Measurements from ENCODE around the gene SLC6A3.
"Not testable (repeated sequence)": the region's sequence is repeated elsewhere in the genome, so short reads cannot be mapped to it uniquely, and the experiment has no call there.

SLC6A3 gene

DNA sequence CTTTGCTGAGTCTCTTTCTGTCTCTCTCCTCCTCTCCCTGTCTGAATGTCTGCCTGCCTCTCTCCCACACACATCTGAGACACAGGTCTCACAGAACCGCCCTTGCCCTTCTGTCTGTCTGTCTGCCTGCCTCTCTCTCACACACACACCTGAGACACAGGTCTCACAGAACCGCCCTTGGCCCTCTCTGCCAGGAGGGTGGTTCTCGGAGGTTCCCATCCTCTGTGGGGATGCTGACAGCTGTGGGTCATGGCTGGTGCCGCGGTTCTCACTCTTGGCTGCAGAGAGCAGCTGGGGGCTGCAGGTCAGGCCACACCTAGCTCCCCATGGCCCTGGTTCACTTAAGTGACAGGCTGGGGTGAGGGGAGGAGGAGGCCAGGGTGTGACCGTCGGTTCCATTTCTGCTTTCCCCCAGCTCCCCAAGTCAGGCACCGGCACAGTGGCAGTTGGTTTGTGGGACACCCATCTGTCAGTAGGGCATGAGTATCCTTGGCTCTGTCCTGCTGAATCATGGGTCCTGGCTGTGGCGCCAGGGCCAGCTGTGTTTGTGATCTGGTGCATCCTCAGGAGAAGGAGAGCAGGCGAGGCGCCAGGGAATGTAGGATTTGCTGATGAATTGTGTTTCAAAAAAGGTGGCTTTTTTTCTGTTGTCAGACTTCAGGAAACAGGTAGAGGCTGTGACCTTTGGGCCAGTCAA, 58.0 kb downstream of the SLC6A3 start:
- no peak for DNase-seq (ENCODE audit: low read depth)

DNA sequence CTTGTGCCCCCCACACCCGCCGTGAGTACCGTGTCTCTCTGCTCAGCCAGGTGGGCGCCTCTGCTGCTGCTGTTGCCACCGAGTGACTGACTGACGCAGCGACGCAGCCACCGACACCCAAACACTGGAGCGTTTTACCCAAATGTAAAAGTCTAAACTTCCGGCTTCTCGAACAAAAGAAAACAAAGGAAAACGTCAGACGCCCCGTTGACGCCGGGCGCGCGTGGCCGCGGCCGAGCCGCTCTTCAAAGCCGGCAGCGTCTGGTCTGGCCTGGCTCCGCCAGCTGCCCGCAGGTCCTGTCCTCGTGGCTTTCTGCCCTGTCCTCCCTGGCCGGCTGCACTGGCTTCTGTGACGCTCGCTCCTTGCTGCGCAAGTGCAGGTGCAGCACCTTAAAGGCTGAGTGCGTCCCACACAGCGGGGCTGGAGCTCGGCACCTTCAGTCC, 58.9 kb downstream of the SLC6A3 start:
- peak; percentile 43 for DNase-seq (ENCODE audit: low read depth)

DNA sequence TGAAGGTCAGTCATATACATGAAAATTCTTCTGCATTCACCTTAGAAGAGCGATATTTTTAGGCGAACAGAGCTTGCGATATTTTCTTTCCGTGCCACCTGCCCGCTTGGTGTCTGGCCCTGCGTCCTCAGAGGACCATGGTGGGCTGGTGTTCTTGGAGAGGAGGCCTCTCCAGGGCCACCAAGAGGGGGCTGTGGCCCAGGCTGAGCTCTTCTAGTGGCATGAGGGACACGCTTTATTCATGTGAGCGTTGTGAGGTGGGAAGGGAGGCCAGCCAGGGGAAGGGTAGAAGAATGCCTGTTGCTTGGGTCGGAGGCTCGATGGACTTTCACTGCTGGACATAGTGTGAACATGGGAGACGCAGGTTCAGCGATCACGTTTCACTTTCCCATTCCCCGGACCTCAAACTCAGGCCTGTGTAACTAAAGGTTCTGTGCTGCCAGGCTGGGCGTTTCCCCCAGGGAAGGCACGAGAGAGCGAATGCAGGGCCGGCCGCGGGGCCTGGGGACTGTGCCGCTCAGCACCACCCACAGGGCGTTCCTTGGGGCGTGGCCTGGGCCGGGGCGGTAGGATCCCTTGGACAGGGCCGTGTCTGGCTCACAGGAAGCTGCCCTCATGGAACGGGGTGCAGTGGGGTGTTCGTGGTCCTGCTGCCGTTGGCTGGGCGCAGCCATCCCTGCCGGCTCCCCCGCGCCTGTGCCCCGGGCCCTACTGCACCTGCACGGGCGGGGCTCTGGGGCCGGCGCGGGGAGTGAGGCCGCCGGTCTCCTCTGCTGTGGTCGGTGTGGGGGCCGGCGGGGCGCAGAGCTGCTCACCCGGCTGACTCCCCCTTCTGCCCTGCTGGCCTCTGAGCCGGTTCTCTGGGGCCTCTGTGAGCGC, 59.6 kb downstream of the SLC6A3 start:
- peak; percentile 66 for DNase-seq (ENCODE audit: low read depth)

DNA sequence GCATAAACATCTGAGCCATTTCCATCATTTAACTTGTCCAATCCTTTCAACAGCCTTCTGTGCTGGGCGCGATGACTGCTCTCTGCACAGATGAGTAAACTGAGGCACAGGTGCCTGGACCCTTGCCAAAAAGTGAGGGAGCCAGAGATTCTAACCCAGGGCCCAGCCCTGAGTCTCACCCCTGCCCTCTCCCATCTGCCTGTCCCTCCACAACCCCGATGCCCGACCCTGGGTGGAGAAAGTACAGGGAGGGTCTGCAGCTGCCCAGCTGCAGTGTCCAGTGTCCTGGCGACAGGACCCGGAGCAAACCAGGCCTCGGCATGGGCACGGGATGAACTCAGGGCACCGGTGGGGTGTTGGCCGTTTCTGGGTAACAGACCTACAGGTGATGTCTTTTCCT, 60.7 kb downstream of the SLC6A3 start:
- DNase-seq (ENCODE audit: low read depth), result no peak

DNA sequence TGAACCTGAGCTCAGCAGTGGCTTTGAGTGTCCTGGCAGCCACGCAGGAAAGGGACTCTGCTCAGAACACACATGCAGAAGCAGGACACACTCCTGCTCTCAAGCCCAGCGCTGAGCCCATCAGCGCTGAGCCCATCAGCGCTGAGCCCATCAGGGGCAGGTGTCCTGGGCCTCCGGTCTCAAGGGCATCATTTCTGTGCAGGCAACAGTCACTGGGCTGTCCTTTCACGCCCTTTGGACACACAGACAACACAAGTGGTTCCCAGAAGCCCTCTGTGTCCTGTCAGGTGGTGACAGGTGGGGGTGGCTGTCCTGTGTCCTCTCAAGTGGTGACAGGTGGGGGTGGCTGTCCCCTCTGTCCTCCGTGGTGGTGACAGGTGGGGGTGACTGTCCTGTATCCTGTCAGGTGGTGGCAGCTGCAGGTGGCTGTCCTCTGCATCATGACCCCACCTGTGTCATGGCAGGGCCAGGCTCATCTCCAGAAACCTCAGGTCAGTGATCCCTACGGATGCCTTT, 61.3 kb downstream of the SLC6A3 start:
- DNase-seq (ENCODE audit: low read depth), result no peak

DNA sequence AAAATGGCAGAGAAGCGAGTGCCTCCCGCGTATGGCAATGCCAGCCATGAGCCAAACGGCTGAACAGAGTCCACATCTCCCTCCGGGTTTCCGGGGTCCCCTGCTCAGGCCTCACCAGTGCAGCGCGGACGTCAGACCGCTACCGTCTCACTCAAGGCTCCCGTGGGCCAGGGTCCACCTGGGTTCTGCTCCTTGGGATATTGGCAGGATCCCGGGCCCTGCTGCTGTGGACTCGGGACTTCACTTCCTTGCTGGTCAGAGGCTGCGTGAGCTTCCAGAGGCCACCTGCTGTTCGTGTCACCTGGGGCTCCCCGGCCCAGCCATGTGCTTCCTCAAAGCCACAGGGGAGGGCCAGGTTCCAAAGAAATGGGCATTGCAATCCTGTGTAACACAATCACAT, 61.9 kb downstream of the SLC6A3 start:
- DNase-seq (ENCODE audit: low read depth), result no peak

DNA sequence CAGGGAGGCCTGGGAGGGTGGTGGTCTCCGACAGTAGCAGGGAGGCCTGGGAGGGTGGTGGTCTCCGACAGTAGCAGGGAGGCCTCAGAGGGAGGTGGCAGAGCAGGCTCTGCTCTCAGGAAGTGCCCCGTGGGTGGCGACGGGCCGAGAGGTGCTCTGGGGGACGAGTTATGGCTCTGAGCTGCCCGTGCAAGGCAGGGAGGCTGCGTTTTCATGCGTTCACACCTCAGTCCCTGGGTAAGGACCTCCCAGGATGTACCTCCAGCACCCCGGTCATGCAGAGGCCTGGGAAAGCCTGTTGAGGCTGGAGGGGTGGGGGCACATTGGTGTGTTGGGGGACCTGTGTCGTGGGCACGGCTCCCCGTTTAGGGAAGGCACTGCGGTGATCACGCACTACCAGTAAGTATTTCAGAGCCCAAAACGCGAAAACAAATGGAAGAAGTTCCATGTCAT, 63.0 kb downstream of the SLC6A3 start:
- no peak for DNase-seq (ENCODE audit: low read depth)

DNA sequence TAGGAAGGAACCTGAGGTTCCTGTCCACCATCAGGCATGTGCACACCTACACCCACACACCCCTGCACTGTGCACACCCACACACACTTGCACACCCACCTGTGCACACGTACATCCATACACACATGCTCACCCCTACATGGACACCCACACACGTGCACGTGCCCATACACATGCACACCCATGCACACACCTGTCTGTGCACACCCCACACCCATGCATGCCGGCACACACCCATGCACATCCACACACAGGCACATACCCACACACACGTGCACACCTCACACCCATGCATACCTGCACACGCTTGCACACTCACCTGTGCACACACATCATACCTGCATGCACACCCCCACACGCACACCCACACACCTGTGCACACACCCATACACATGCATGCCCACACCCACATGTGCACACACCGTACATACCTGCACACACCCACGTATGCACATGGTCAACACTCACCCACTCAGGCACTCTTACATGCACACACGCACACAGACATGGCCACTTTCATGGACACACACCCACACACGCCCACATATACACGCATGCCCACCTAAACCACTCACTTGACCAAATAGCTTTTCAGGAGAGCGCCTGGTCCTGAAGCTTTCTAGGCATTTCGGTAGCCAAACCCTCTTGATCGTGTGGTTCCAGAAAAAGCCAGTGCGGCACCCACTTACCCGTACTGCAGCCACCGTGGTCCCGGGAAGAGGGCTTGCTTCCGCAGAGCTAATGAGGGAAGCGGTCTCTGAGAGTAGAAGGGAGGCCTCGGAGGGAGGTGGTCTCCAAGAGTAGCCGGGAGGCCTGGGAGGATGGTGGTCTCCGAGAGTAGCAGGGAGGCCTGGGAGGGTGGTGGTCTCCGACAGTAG, 63.6 kb downstream of the SLC6A3 start:
- DNase-seq (ENCODE audit: low read depth), result no peak

DNA sequence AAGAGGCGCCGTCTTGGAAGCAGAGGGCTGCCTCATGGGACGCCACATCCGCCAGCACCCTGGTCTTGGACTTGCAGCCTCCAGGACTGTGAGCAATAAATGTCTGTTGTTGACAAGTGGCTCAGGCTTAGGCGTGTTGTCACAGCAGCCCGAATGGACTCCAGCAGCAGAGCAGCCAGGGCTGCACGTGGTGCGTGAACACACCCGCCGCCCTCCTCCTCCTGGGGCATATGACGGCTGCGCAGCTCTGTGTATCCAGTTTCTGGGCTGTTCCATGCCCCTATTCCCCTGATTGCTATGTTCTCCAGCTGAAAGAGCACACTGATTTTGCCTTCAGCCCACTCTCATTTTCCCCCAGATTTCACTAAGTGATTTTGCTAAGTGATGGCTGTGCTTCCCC, 64.3 kb downstream of the SLC6A3 start:
- DNase-seq (ENCODE audit: low read depth), result no peak

DNA sequence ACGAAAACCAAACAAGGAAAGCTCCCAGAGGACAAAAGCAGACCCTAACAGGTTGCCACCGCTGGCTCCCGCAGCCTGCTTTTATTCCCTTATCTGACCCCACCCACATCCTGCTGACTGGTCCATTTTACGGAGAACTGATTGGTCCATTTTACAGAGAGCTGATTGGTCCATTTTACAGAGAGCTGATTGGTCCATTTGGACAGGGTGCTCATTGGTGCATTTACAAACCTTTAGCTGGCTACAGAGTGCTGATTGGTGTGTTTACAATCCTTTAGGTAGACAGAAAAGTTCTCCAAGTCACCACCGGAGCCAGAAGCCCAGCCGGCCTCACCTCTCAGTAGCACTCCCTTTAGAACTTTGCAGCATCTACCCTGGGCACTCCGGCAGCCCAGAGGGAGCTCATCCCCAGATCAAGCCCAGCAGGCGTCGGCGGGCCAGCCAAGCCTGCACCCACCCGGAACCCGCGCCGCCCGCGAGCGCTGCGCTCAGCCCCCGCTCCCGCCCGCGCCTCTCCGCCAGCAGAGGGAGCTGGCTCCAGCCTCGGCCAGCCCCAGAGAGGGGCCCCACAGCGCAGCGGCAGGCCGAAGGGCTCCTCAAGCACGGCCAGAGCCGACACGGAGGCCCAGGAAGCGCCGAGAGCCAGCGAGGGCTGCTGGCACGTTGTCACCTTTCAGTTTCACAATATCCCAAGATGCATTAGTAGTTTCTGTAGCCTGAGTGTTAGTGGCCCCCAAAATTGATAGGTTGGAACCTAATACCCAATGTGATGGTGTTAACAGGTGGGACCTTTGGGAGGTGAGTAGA, 65.0 kb downstream of the SLC6A3 start:
- DNase-seq (ENCODE audit: low read depth), result peak; percentile 31

DNA sequence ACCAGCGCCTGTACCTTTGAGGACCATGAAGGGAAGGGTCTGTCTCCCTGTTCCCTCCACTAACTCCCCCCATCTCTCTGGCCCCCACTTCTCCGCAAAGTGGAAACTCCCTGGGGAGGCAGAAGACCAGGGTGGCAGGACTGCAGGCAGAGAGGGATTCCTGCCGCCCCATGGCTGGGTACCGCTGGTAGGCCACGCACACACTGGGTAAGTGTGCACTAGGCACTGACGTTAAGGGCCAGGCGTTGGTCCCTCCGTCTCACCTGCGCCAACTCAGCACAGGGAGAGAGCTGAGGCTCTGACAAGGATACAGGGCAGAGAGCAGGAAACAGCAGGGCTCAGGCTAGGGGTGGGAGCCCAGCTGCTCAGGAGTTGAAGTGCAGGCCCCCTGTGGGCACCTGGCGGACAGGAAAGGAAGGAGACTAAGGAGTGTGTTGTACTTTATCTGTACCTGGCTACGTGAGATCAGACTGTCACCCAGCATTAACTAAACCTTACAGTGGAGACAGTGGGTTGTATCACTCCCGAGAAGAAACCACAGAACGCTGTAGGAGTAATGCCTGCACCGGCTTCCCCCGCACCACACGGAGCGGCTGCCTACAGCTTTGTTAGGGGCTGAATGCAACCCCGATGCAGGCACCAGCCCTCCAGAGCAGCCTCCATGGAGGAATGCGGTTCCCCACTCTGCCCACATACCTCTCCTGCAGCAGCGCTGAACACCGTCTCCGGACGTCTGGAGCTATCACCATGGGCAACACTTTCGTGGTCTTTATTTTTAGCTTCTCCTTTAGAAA, 66.2 kb downstream of the SLC6A3 start:
- DNase-seq (ENCODE audit: low read depth), result no peak

DNA sequence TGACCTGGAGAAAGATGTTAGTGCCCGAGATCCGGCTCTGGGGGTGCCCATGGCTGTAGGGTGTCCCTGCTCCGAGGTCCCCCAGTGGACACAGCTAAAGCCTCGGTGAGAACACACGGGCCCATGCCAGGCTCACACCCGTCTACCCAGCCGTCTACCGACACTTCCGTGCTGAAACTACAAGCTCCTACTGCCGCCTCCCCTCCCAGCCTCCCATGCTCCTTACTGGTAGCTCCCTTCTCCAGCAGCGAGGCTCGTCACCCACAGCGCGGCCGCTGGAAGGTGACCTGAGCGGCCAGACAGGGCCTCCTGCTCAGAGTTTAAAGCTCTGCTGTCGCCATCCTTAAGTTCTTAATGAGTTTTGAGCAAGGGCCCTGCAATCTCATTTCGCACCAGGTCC, 67.1 kb downstream of the SLC6A3 start:
- DNase-seq (ENCODE audit: low read depth), result no peak

DNA sequence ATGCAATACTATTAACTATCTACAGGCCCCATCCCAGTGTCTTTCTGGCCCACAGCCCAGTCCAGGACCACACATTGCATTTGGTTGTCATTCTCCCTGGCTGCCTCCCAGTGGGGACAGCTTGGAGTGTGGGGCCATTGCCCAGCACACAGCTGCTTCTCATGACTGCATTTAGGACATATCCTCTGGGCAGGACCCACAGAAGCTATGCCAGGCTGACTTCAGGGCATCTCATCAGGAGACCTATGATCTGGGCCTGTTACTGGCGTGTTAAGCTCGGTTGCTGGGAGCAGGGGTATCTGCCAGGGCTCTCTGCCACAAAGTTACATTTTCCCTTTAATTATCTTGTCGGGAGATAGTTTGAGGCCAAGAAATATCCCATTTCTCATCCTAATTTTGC, 68.3 kb downstream of the SLC6A3 start:
- no peak for DNase-seq (ENCODE audit: low read depth)

DNA sequence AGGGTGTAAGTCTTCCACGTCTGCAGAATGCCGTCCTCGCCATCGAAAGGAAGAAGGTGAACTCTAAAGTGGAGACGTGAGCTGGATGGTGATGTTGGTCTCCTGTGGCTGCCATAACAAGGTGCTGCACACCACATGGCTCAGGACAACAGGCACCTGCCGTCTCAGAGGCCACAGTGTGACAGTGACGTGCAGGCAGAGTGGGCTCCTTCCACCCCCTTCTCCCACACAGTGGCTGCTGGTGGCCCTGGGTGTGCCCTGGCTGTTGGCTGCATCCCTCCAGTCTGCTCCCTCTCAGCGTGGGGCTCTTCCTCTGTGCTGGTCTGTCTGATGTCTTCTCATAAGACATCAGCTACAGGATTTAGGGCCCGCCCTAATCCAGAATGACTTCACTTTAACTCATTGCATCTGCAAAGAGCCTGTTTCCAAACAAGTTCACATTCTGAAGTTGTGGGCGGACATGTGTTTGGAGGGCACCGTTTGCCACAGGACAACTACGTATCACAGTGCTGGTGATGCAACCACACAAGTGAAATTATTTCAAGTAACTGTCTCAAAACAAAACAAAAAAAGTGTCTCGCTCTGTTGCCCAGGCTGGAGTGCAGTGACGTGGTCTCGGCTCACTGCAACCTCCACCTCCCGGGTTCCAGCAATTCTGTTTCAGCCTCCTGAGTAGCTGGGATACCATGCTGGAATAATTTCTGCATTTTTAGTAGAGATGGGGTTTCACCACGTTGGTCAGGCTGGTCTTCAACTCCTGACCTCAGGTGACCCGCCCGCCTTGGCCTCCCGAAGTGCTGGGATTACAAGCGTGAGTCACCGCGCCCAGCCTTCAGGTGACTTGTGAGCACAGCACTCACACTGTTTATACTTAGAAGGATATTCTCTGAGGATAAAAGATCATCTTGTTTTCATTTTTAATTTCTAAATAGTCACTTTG, 69.1 kb downstream of the SLC6A3 start:
- DNase-seq (ENCODE audit: low read depth), result no peak

DNA sequence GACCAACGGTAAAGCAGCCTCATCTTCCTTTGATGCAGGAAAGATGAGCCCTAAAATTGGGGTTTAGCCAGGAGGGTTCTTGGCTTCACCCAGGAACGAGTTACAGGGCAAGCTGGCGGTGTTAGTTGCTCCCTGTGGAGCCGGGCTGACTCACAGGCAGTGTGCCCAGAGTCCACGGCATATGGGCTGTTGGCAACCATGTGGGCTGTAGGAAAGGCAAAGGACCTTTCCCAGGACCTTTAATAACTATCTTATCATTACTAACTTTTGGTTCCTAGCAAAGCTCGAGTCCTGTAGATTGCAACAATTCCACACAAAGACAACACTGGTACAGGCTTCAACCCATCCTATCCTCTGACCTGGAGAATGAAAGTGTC, 70.6 kb downstream of the SLC6A3 start:
- DNase-seq (ENCODE audit: low read depth), result no peak

DNA sequence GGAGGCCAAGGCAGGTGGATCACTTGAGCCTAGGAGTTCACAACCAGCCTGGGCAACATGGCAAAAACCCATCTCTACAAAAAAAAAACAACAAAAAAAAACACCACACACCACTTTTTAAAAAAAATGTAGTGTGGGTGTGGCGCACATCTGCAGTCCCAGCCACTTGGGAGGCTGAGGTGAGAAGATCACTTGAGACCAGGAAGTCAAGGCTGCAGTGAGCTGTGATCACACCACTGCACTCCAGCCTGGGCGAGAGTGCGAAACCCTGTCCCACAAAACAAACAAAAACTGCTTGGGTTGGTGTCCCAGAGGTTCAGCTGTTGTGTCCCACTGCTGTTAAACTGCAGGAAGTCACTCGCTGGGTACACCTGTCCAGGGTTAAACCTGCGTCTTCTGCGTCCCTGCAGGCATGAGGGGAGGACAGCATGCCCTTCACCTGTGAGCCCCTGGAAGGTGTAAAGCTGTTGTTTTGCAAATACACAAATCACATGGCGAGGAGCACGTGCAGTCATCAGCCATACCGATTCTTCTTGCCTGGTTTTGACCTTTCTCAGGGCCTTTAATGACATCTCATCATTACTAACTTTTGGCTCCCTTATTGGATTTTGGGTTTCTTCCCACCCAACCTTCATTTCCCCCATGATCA, 71.1 kb downstream of the SLC6A3 start:
- DNase-seq (ENCODE audit: low read depth), result no peak

DNA sequence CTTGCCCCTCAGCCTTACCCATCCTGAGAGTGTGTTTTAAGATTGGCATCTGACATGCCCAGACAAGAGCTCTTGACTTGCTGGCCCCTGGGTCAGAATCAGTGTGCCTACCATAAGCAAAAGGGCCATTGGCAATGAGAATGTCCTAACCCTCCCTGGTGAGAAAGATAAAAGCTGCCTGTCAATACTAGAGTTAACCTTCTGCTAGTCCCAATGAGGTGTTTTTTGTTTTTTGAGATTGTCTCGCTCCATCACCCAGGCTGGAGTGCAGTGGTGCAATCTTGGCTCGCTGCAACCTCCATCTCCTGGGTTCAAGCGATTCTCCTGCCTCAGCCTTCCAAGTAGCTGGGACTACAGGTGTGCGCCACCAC, 73.3 kb downstream of the SLC6A3 start:
- DNase-seq (ENCODE audit: low read depth), result not testable (repeated sequence)

DNA sequence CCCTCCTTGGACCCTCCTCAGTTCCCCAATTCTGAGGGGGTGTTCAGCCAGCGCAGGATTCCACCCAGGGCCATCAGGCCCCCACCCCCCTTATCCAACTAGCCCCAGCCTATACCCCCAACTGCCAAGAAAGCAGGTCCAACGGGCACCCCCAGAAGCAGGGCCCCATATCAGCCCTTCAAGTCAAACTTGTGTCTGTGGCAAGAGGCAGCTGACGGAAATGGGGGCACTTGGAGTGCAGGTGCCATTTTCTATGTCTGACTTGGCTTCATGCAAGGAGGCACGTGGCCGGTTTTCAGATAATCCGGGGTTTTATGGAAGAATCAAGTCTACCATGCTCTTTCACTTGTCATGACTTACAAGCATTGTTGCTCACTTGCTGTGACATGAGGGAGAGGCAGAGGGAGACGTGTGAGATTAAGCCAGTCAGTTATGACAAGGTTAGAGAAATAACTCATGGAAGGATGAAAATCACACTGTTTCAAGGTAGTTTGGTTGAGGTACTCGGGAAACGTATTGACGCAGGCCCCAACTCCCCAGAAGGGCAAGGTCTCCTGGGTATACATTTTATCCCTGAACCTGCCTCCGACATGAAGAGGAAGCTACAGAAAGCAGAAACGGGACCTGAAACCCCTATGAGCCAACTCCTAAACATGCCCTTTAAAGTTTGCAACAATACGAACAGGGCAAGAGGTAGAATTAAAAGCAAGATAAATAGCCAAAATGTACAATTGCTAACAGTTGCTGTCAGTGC, 73.8 kb downstream of the SLC6A3 start:
- no peak for DNase-seq (ENCODE audit: low read depth)

Measured in activated T-helper 9 cell treated with anti-CD3 and anti-CD28 coated beads, Interleukin-2, amount 50 U/mL, for 16 hours (primary cell).